HEK293 (cell line): ENCODE data around the gene DUSP14.

ENCODE experiments used
- CTCF ChIP-seq: fragments of 450-650 bp; formaldehyde crosslinking; IDR thresholded peaks from 2 replicates; pipeline ENCODE4 v1.5.1; 2016; ENCODE audit warnings: missing biosample characterization, missing genetic modification characterization
- GLIS2 ChIP-seq: fragments of 450-650 bp; formaldehyde crosslinking; IDR thresholded peaks from 2 replicates; pipeline ENCODE4 v1.5.1; 2016; ENCODE audit warnings: missing biosample characterization, missing genetic modification characterization
- PBX3 ChIP-seq: sonication (generic); formaldehyde crosslinking; IDR thresholded peaks from 2 replicates; pipeline ENCODE4 v1.8.1; 2022; ENCODE audit warnings: mild to moderate bottlenecking, moderate library complexity, missing genetic modification reagents
- ZNF561 ChIP-seq: fragments of 450-650 bp; IDR thresholded peaks from 2 replicates; pipeline ENCODE4 v1.5.1; 2018; ENCODE audit warnings: missing biosample characterization, missing genetic modification characterization, borderline replicate concordance

DNA sequence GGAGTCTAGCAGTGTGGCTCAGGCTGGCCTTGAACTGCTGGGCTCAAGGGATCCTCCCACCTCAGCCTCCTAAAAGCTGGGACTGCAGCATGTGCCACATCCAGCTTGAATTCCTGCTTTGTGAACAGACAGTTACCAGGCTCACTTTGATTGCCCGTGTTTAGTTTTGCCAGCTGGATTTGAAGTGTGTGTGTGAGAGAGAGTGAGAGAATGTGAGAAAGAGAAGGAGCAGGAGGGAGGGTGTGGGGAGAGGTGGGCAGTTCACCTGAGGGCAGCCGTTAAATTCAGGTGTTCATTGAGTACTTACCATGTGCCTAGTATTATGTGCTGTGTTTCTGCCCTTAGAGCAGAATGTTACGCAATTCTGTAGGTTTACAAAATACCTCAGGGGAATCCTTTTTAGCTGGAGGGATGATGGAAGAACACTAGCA lies 4.7 kb downstream of the DUSP14 start:
- TF ChIP-seq ZNF561 (no peak), GLIS2 (tag by site-specific recombination) (no peak), PBX3 (CRISPR knock-in tag) (no peak), CTCF (tag by site-specific recombination) (no peak)
